Measurements from ENCODE around the gene TASOR. TPM values are rescaled to one million over a fixed set of nuclear protein-coding genes. Genes with fewer than 3 reads are reported as not detected.
"Not testable (repeated sequence)": the region's sequence is repeated elsewhere in the genome, so short reads cannot be mapped to it uniquely, and the experiment has no call there.

TASOR gene
- 45.6 TPM for total RNA-seq (ENCODE audit: unreplicated experiment)
- long read RNA-seq, partial matches to known transcripts = 0 of 2 reads
- long read RNA-seq, other reads (novel, unspliced or antisense) = 2 of 2 reads

GRCh38 chr3:56683122-56683817, at the start of gene TASOR:
Gene TASOR (minus strand): TSS chr3:56683265. CDS start chr3:56683006, 259 bp downstream.
- Mint-ChIP-seq H3K9me3 (ENCODE audit: unreplicated experiment) (peaks cover 11% of the 10 kb centered on the region), H3K36me3 (ENCODE audit: unreplicated experiment) (peaks cover 7% of the 10 kb centered on the region), H3K4me3 (ENCODE audit: unreplicated experiment) (peak within 1 kb of the TSS; percentile 90), H3K27ac (ENCODE audit: unreplicated experiment) (peak within 1 kb of the TSS; percentile 95), H3K4me1 (ENCODE audit: low read depth, unreplicated experiment) (peaks cover 4% of the 10 kb centered on the region), H3K27me3 (ENCODE audit: unreplicated experiment) (peaks cover 14% of the 10 kb centered on the region)
- TF ChIP-seq, protein P1, sequence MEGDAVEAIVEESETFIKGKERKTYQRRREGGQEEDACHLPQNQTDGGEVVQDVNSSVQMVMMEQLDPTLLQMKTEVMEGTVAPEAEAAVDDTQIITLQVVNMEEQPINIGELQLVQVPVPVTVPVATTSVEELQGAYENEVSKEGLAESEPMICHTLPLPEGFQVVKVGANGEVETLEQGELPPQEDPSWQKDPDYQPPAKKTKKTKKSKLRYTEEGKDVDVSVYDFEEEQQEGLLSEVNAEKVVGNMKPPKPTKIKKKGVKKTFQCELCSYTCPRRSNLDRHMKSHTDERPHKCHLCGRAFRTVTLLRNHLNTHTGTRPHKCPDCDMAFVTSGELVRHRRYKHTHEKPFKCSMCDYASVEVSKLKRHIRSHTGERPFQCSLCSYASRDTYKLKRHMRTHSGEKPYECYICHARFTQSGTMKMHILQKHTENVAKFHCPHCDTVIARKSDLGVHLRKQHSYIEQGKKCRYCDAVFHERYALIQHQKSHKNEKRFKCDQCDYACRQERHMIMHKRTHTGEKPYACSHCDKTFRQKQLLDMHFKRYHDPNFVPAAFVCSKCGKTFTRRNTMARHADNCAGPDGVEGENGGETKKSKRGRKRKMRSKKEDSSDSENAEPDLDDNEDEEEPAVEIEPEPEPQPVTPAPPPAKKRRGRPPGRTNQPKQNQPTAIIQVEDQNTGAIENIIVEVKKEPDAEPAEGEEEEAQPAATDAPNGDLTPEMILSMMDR (IDR thresholded peaks at IDR 0.05; ENCODE audit: partially characterized antibody, unreplicated experiment) = no peak
- peak; percentile 86 for DNase-seq

GRCh38 chr3:56732109-56732508, 49.0 kb upstream of the TASOR start:
- Mint-ChIP-seq H3K9me3 (ENCODE audit: unreplicated experiment) (no peaks in the 10 kb centered on the region), H3K36me3 (ENCODE audit: unreplicated experiment) (no peaks in the 10 kb centered on the region), H3K4me1 (ENCODE audit: low read depth, unreplicated experiment) (peaks cover 3% of the 10 kb centered on the region), H3K27me3 (ENCODE audit: unreplicated experiment) (no peaks in the 10 kb centered on the region), H3K27ac (ENCODE audit: unreplicated experiment) (no peak overlapping the region), H3K4me3 (ENCODE audit: unreplicated experiment) (no peak overlapping the region)
- DNase-seq = no peak
- TF ChIP-seq, protein P1 (IDR thresholded peaks at IDR 0.05; ENCODE audit: partially characterized antibody, unreplicated experiment) = no peak

DNA sequence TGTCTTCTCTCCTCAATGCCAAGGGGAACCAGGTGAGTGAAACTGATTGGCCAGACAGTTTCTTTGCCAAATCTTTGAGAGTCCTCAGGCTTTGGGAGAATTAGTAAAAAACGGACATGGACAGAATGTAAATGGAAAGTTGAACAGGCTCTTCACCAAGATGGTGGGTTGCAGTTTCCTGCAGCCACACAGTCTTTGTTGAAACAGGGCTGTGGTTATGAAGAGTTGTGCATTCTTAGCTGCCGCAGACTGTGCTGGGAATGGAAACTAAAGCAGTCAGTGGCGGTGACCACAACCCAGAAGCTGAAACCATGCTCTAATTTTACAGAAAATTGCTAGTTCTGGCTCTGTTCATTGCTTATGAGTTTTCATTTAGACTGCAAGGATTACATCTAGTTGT, 42.1 kb upstream of the TASOR start:
- TF ChIP-seq, protein P1 (IDR thresholded peaks at IDR 0.05; ENCODE audit: partially characterized antibody, unreplicated experiment) = no peak
- H3K4me1 Mint-ChIP-seq (ENCODE audit: low read depth, unreplicated experiment) = peaks cover 3% of the 10 kb centered on the region
- no peak overlapping the region for H3K27ac Mint-ChIP-seq (ENCODE audit: unreplicated experiment)
- no peaks in the 10 kb centered on the region for H3K27me3 Mint-ChIP-seq (ENCODE audit: unreplicated experiment)
- no peak overlapping the region for H3K4me3 Mint-ChIP-seq (ENCODE audit: unreplicated experiment)
- H3K36me3 Mint-ChIP-seq (ENCODE audit: unreplicated experiment) = no peaks in the 10 kb centered on the region
- DNase-seq = no peak
- H3K9me3 Mint-ChIP-seq (ENCODE audit: unreplicated experiment) = peaks cover 3% of the 10 kb centered on the region

DNA sequence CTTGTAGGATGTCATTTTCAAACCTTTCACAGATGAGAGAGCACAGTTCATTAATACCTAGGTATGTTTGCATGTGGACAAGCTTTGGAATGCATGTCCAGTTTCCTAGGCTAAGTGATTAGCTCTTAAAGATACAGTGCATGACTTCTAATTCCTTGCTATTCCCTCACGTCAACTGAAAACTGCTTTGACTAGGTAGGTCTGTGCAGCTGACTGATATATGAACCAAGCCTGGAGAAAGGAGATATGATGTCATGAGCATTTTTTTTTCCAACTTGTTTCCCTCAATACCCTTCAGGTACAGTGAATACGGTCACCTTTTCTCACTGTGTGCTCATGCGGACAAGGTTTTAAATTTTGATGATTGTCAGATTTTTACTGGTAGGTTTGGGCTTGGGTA, 41.6 kb upstream of the TASOR start:
- H3K36me3 Mint-ChIP-seq (ENCODE audit: unreplicated experiment) = no peaks in the 10 kb centered on the region
- no peaks in the 10 kb centered on the region for H3K4me1 Mint-ChIP-seq (ENCODE audit: low read depth, unreplicated experiment)
- no peak overlapping the region for H3K27ac Mint-ChIP-seq (ENCODE audit: unreplicated experiment)
- H3K4me3 Mint-ChIP-seq (ENCODE audit: unreplicated experiment) = no peak overlapping the region
- TF ChIP-seq, protein P1 (IDR thresholded peaks at IDR 0.05; ENCODE audit: partially characterized antibody, unreplicated experiment) = no peak
- no peak for DNase-seq
- H3K9me3 Mint-ChIP-seq (ENCODE audit: unreplicated experiment) = peaks cover 5% of the 10 kb centered on the region
- no peaks in the 10 kb centered on the region for H3K27me3 Mint-ChIP-seq (ENCODE audit: unreplicated experiment)

- no peaks in the 10 kb centered on the region for H3K27me3 Mint-ChIP-seq (ENCODE audit: unreplicated experiment)
- DNase-seq = no peak
These were observed 37.8 kb upstream of the TASOR start for GRCh38 chr3:56720849-56721248.

GRCh38 chr3:56718809-56719208, 35.7 kb upstream of the TASOR start:
- H3K27ac Mint-ChIP-seq (ENCODE audit: unreplicated experiment); H3K27me3 Mint-ChIP-seq (ENCODE audit: unreplicated experiment); H3K4me3 Mint-ChIP-seq (ENCODE audit: unreplicated experiment): not testable (repeated sequence)

More at GRCh38 chr3:56720849-56721248, 37.8 kb upstream of the TASOR start:
- Mint-ChIP-seq H3K4me1 (ENCODE audit: low read depth, unreplicated experiment) (no peaks in the 10 kb centered on the region), H3K27ac (ENCODE audit: unreplicated experiment) (no peak overlapping the region), H3K36me3 (ENCODE audit: unreplicated experiment) (no peaks in the 10 kb centered on the region), H3K4me3 (ENCODE audit: unreplicated experiment) (no peak overlapping the region), H3K9me3 (ENCODE audit: unreplicated experiment) (peaks cover 5% of the 10 kb centered on the region)
- TF ChIP-seq, protein P1 (IDR thresholded peaks at IDR 0.05; ENCODE audit: partially characterized antibody, unreplicated experiment) = no peak

More at GRCh38 chr3:56718809-56719208, 35.7 kb upstream of the TASOR start:
- not testable (repeated sequence) for DNase-seq; H3K36me3 Mint-ChIP-seq (ENCODE audit: unreplicated experiment); H3K4me1 Mint-ChIP-seq (ENCODE audit: low read depth, unreplicated experiment); H3K9me3 Mint-ChIP-seq (ENCODE audit: unreplicated experiment)

All from glutamatergic neuron (in vitro differentiated cells).